Stimulated activated CD4-positive, alpha-beta T cell treated with anti-CD3 and anti-CD28 coated beads, TNF-alpha, amount 100 ng/mL, for 4 hours (primary cell): ENCODE measurements around the gene PAMR1.

Source experiments
- DNase-seq, 3 experiments: peaks; one replicate each; pipeline ENCODE4 v3.0.0-alpha.2; 2020; ENCODE audit warnings: low read depth in 3 of 3

Gene PAMR1

GRCh38 chr11:35402751-35403660 is 122.4 kb downstream of the PAMR1 start:
- no peak for DNase-seq

- DNase-seq, result no peak
Measured at GRCh38 chr11:35398881-35399280, 126.5 kb downstream of the PAMR1 start.

- no peak for DNase-seq
Measured at GRCh38 chr11:35394941-35395340, 130.5 kb downstream of the PAMR1 start.

GRCh38 chr11:35393098-35393497 is 132.3 kb downstream of the PAMR1 start:
- no peak for DNase-seq

GRCh38 chr11:35391922-35392688 is 133.3 kb downstream of the PAMR1 start:
- DNase-seq, result peak; percentile 80 to 85 (median 80)

- peak in 1 of 3 experiments; percentile 2 for DNase-seq
Measured at GRCh38 chr11:35390737-35391682, 134.4 kb downstream of the PAMR1 start.

GRCh38 chr11:35389897-35390465 is 135.4 kb downstream of the PAMR1 start:
- DNase-seq, result no peak

GRCh38 chr11:35389112-35389511 is 136.3 kb downstream of the PAMR1 start:
- no peak for DNase-seq

- no peak for DNase-seq
Measured at GRCh38 chr11:35388061-35388460, 137.4 kb downstream of the PAMR1 start.

GRCh38 chr11:35387111-35387982 is 138.1 kb downstream of the PAMR1 start:
- DNase-seq, result no peak

GRCh38 chr11:35383953-35384352 is 141.5 kb downstream of the PAMR1 start:
- no peak for DNase-seq
